Activated T-cell treated with anti-CD3 and anti-CD28 coated beads for 48 hours (primary cell): Measurements from ENCODE around the gene PRC1.
"Not testable (repeated sequence)": the region's sequence is repeated elsewhere in the genome, so short reads cannot be mapped to it uniquely, and the experiment has no call there.

Experiments used
- DNase-seq: peaks from one replicate; pipeline ENCODE4 v3.0.0-alpha.2; 2020; ENCODE audit warnings: low read depth

The PRC1 gene, protein sequence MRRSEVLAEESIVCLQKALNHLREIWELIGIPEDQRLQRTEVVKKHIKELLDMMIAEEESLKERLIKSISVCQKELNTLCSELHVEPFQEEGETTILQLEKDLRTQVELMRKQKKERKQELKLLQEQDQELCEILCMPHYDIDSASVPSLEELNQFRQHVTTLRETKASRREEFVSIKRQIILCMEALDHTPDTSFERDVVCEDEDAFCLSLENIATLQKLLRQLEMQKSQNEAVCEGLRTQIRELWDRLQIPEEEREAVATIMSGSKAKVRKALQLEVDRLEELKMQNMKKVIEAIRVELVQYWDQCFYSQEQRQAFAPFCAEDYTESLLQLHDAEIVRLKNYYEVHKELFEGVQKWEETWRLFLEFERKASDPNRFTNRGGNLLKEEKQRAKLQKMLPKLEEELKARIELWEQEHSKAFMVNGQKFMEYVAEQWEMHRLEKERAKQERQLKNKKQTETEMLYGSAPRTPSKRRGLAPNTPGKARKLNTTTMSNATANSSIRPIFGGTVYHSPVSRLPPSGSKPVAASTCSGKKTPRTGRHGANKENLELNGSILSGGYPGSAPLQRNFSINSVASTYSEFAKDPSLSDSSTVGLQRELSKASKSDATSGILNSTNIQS

DNA sequence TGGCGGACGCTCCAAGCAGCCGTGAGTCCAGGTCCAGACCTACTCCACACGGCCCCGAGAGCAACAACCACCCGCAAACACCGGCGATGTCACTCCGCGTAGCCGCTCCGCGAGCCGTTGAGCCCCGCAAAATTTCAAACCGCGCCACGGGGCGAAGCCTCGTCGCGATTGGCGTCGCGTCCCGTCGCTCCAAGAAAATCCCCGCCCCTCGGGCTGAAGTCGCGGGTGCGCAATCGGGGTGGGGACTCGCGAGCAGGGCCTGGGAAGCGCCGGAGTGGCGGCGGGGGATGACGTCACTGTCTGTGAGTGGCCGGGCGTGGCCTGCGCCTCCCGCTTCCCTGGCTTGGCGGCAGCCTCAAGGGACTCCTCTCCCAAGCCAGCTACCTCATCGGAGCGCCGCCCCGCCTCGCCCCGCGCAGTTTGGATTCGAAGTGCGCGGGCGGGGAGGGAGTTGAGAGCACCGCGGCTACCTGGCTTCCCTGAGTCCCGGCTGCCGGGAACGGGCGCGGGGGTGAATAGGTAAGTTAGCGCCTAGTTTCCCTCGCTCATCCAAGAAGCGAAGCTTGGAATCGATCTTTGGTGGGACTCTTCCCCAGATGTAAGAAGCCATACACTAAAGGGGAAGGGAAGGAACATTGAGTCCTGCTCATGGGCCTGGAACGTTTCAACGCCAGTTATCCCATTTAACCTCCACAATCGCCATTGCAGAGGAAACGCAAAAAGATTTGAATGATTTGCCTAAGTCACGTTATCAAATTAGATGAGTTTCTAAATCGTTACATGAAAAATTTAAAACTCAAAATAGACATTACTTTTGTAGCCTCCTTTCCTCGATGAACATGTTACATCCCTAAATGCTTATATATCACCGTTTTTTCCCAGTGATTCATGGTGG lies at the start of gene PRC1:
PRC1 (minus strand) TSS at position 119 of the 895 bp plus-strand sequence; CDS start at position 1, 118 bp downstream.
- peak; percentile 99 for DNase-seq

DNA sequence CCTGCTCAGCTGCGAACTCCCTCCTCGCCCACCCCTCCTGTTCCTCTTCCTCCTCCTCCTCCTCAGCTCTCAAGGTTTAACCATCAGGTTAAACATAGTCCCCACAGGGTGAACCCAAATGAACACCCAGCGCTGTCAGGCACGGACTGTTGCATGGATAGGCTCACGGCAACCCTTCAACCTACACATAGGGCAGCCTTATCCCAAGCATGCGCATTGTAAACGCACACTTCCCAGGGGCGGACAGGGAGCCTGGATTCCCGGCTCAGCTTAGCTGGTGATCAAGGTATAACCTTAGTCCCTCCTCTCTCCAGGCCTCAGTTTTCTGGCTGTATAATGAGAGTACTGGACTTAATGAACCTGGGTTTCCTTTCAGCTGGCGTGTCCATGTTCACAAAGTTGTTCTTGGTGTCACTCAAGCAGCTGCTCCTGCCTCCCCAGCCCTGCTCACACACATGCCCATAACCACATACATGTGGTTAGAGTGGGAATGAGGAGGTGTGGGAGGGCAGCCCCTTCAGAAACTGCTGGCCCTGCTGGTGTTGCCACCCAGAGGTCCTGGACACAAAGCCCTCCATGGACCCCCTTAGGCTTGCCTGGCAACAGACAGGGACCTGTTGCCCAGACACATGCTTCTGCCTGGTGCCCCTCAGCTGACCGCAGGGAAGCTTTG lies 49.0 kb upstream of the PRC1 start:
- no peak for DNase-seq

DNA sequence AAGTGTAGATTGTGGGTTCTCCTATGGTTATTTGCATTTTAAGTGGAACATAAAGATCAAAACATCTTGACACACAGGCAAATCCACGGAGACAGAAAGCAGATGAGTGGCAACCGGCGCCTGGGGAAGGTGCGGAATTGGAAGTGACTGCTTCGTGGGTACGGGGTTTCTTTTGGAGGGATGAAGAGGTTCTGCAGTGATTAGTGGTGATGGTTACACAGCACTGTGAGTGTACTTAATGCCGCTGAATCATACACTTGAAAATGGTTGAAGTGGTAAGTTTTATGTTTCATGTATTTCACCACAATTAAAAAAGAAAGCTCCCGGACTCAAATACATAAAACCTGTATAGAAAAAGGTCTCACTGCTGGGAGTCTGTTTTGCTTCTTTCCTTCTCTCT lies 46.5 kb upstream of the PRC1 start:
- DNase-seq: no peak

DNA sequence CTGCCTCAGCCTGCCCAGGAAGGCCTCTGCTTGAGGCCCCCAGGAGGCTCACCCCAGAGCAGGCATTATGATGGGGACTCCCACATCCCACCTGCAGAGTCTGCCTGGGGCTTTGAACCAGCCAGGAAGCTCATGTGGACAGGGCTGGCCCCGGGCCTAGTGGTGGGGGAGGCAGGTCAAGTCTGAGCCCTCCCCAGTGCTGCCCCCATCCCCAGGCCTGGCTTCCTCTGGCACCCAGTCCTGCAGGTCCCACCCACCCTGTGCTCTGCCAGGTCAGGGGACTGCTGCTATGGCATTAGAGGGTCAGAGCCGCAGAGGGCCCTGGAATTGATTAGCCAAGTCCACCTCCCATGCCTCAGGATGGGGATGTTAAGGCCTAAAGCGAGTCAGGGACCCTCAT lies 45.7 kb upstream of the PRC1 start:
- no peak for DNase-seq

DNA sequence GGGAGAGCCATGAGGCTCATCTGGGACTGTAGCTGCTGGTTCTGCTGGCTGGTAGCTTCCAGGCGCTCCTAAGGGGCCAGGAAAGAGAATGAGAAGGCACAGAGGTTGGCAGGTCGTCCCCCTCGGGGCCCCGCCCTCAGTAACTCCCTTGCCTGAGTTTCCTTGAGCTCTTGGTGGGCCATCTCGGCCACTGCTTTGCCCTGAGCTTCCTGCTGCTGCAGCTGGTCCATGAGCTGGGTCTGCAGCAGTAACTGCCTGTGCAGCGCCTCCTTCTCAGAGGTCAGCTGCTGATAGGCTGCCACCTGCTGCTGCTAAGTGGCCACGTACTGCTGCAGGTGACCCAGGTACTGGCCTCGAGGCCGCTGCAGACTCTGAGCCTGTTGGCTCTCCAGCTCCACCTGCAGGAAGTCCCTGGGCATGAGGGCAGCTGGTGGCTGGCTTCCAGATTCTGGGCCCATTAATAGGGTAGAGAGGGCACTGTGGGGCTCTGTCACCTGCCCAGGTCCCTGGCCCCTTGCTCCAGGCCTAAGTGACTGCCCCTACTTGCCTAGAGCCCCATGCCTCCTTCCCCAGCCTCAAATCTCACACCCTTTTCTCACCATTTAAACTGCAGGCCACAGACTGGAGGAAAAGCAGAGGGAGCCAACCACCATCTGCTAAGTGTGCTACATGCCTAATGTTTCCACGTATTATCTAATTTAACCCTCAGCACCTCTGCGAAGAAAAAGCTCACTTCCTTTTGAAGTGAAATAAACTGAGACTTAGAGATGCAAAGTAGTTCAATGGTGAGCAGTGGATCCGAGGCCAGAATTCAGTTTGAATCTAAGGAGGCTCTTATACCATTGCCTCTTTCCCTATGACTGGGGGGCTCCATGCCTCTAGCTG lies 38.8 kb upstream of the PRC1 start:
- DNase-seq: peak; percentile 45

DNA sequence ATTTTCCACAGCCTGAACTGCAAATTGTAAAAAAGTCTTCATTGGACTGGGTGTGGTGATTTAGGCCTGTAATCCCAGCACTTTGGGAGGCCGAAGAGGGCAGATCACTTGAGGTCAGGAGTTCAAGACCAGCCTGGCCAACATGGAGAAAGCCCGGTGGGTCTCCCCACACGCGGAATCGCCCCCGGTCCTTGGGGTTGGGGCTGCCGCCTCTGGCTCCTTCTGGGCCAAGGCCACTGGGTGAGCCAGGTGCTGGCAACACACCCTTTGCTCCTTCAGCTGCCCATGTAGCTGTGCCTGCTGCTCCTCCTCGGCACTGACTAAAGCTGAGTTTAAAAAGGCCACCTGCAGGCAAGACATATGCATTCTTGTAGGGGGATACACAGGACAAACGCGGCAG lies 37.5 kb upstream of the PRC1 start:
- DNase-seq: no peak

DNA sequence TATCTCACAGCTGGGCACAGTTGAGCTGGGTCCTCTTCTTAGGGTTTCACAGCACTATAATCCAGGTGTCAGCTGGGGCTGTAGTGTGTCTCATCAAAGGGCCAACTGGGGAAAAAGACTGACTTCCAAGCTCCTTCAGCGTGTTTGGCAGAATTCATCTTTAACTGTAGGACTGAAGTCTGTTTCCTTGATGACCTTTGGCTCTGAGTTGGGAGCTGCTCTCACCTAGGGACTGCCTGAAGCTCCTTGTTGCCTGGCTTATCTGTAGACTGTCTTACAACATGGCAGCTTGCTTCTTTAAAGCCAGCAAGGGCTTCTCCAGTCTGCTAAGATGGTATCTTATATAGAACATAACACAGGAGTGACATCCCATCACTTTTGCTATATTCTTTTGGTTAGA lies 33.3 kb upstream of the PRC1 start:
- no peak for DNase-seq

DNA sequence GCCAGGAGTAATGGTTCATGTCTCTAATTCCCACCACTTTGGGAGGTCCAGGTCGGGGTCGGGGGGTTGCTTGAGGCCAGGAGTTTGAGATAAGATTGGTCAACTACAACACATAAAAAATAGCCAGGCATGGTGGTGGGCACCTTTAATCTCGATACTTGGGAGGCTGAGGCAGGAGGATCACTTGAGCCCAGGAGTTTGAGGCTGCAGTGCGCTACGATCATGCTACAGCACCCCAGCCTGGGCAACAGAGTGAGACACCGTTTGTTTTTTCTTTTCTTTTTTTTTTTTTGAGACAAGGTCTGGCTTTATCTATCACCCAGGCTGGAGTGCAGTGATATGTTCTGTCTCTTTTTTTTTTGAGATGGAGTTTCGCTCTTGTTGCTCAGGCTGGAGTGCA lies 29.4 kb upstream of the PRC1 start:
- no peak for DNase-seq

DNA sequence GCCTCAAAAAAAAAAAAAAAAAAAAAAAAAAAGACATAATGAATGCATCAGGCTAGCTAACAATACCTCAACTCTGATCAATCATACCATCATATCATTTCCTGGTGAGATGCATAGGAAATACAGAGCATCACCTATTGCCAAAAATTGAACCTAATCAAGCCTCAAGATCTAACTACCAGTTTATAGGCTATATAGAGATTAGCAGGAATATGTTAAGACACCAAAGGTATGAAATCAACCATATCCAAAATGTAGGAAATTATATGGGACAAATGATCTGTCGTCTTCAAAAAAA lies 28.4 kb upstream of the PRC1 start:
- DNase-seq: no peak

DNA sequence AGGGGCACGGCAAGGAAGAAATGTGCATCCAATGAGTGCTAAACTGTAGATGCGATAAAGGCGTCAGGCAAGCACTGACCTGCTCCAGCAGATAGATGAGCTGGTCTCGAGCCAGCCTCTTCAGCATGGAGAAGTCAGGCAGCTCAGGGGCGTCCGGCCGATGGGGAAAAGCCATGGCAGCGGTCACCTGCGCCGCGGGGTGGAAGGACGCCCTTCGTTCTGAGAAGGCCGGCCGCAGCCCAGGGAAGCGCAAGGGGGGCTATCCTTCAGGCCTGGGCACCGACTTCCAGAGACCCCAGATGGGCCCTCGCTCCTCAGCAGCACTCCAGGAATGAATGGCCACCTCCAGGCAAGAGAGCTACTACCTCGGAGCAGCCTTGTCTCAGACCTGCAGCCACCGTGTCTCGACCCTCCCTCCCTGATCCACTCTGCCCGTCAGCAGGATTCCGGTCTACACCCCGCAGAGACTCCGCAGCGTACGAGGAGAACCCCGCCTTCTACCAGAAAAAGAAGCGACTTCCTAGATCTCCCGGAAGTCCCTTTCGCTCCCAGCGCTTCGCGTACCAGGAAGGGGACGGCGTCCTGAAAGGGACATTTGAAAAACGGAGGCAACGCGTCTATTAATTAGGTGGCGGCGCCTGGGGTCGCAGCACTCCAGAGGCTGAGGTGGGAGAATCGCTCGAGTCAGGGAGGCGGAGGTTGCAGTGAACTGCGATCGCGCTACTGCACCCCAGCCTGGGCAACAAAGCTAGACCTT lies 27.9 kb upstream of the PRC1 start, which contains the start of gene VPS33B:
VPS33B (minus strand) TSS at position 520 of the 757 bp plus-strand sequence; CDS start at position 175, 345 bp downstream.
- DNase-seq: peak; percentile 64

DNA sequence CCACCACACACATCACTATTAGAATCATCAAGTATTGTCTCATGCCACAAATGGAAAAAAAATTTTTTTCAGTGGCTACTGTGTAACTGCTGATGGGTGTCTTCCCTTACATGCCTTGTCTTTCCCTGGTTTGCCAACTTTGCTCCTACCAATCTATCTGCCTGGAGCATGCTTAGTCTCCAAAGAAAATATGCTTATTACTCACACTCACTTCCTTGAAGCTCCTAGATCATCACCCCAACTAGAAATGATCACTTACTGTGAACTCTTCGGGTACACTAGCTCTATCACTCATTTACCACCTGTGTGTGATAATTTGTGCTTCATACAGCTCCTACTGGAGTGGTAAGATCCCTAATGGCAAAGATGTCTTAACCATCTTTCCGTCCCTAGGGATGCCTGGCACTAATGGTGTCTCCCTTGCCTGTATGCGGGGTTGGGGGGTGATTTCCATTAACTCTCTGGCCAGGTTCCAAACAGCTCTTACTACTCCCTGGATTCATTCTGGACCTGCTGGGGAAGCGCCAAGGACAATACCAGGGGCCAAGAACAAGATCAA lies 27.3 kb upstream of the PRC1 start:
- no peak for DNase-seq

DNA sequence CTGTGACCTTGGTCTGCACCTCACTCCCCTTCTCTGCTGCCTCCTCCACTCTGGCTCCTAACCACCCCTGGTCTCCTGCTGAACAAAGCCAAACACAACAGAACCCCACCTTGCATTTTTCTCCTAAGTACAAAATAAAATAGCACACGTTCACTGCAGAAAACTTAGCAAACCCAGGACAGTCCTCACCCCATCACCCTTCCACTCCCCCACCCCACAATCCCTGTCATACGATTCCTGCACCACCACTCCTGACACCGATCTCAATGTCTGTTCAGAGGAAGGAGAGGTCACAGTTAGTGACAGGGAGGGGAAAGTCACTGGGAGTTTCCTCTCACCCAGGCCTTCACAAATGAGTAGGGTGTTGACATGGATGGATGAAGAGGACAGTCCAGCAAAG lies 23.8 kb upstream of the PRC1 start:
- no peak for DNase-seq

DNA sequence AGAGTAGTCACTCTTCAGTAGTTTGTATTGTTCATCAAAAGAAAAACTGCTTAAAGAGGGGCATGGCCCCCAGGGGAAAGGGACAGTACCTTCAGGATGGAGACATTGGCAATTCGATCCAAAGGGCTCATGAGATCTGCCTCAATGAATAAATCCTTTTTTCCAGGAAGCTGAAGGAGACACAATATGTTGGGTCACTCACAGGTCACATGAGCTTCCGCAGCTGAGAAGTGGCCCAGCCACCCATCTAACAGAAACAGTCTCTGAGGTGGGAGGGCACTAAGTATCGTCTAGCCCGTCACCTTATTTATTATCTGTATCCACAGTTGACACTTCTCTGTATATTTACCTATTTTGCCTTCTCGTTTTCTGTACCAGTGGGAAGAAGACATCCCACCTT lies 23.4 kb upstream of the PRC1 start:
- no peak for DNase-seq

DNA sequence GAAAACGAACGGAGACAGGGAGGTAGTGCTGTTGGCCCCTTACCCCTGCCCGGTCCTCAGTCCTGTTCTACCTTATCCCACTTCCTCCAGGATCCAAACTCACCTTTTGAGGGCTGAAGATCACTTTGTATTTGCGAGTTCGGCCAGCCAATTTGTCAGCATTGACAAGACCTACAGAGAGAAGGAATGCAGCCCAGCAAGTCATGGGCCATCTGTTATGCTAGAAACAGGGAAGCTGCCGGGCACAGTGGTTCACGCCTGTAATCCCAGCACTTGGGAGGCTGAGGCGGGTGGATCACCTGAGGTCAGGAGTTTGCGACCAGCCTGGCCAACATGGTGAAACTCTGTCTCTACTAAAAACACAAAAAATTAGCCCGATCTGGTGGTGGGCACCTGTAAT lies 19.4 kb upstream of the PRC1 start:
- DNase-seq: not testable (repeated sequence)

DNA sequence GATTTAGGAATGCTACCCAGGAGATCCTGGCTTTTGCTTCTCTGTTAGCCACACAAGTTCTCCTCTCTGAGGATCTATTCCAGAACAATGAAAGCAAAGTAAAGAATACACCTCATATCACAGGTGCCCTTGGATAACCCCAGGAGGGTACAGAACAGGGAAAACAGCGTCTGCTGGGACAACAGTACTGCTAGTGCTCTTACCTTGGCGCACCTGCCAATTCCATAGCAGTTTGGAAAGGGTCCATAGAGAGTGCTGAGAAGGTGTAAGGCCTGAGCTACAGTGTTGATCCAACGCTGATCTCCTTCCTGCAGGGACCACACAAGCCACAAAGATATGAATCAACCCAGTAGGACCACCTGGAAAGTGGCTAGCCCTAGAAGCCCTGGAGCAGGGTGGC lies 12.9 kb upstream of the PRC1 start:
- DNase-seq: no peak

DNA sequence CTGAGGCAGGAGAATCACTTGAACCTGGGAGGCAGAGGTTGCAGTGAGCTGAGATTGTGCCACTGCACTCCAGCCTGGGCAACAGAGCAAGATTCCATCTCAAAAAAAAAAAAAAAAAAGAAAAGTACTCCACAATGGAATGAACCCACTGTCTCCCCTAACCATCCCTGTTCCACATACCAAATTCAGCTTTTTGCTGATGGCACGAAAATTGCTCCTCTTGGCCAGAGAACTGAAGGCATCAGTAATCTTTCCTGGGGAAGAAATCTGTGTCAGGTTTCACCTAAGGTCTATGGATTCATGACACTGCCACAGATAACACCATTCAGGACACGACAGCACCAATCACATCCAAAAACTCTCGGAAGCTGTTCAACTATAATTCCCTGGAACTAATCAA lies 6.9 kb upstream of the PRC1 start:
- no peak for DNase-seq

DNA sequence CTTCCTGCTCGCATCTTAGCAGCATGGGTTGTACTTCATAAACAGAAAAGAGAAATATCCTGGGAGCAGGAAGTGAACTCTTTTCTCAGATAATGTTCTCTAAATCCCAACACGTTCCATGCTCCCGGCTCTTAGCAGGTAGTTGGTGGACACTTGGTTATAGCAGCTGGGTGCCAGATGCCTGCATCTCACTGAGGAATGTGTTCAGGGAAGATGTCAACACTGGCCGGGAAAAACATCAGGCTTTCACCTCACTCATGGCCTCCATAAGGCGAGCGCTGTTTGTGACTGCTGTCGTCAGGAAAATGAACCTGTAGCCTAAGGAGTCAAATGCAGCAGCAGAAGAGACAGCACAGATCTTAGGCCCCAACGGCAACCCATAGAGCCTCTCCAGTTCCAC lies 4.4 kb upstream of the PRC1 start:
- DNase-seq: no peak

DNA sequence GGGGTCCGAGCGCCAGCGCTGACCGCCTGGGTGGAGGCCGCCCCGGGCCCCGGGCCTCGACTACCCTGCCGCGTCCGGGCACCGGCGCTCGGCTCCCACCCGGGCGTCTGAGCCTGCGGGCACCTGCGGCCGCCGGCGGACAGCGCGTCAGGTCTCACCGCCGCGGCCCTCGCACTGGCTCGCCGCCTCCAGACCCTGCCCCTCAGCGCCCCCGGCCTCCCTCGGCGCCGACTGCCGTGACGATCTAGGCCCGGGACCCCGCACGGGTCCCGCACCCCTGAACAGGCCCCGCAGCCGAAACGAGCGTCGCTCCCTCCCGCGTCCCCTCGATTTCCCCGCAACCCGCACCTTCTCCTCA lies 297 bp downstream of the PRC1 start:
- DNase-seq: peak; percentile 3

DNA sequence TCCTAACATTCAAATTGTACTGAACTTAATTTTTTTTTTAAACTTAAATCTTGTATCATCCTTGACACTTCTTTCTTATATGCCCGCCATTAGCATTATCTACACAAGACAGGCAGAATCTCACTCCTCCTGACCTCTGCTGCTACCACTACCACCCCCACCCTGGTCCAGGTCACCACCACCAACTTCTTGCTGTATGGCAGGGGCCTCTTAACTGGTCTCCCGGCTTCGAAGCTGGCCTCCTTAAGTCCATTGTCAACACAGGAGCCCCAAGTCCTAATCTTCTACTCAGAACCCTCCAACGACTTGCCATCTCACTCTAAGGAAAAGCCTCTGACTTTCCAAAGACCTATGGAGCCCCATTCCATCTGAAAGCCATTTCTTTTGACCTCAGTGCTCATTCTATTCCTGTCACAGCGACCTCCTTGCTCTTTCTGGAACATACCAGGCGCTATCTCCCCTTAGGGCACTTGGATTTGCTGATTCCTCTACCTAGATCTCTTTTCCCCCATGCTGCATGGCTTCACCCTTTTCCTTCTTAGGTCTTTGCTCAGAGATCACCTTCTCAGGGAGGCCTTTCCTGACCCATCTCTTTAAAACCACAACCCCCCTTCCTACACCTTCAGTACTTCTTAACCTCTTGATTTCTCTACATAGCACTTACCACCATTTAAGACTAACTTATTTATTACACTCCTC lies 2.6 kb downstream of the PRC1 start:
- DNase-seq: no peak

DNA sequence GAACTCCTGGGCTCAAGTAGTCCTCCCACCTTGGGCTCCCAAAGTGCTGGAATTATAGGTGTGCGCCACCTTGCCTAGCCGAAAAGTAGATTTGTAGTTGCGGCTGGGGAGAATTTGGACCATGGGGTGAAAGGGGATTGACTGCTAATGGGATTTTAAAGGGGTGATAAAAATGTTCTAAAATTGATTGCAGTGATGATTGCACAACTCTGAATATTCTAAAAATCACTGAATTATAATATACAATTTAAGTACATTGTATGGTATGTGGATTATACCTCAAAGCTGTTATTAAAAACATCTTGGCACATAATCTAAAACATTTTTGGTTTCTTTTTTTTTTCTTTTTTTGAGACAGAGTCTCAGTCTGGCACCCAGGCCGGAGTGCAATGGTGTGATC lies 3.9 kb downstream of the PRC1 start:
- DNase-seq: no peak
